Neutrophil (primary cell): ENCODE data around the gene CDCA4.

Source experiments
- H3K27ac ChIP-seq: fragments of 200-600 bp; sonication (generic); 2 replicates; pipeline ENCODE4 v1.5.1; 2016; ENCODE audit warnings: mild to moderate bottlenecking, moderate library complexity
- H3K27me3 ChIP-seq: fragments of 200-600 bp; sonication (generic); 2 replicates; pipeline ENCODE4 v1.6.0; 2016; ENCODE audit warnings: mild to moderate bottlenecking
- H3K36me3 ChIP-seq: fragments of 200-600 bp; sonication (generic); 2 replicates; pipeline ENCODE4 v1.5.1; 2017
- H3K4me1 ChIP-seq, 2 experiments: fragments of 200-600 bp in 1 of 2; sonication (generic) in 1 of 2; 1 replicate in 1 of 2; 2 replicates in 1 of 2; pipeline versions ENCODE4 v1.5.1 to v1.6.1; 2013 to 2016; ENCODE audit warnings: low read depth in 1 of 2, low read length in 1 of 2, mild to moderate bottlenecking in 1 of 2, moderate library complexity in 1 of 2; ENCODE audit not compliant: control insufficient read depth in 1 of 2, insufficient read depth in 1 of 2
- H3K4me3 ChIP-seq, 2 experiments: fragments of 200-600 bp in 1 of 2; sonication (generic) in 1 of 2; 1 replicate in 1 of 2; 2 replicates in 1 of 2; pipeline ENCODE4 v1.5.1; 2013 to 2016; ENCODE audit warnings: low read depth in 1 of 2, low read length in 1 of 2, mild to moderate bottlenecking in 1 of 2, moderate library complexity in 1 of 2
- H3K9me3 ChIP-seq: fragments of 200-600 bp; sonication (generic); 2 replicates; pipeline ENCODE4 v1.5.1; 2016
- TF ChIP-seq, protein P1 (sequence below): fragments of 200-600 bp; sonication (generic); IDR thresholded peaks from 2 replicates; pipeline ENCODE4 v1.5.1; 2016; ENCODE audit warnings: antibody characterized with exemption

The CDCA4 gene

DNA sequence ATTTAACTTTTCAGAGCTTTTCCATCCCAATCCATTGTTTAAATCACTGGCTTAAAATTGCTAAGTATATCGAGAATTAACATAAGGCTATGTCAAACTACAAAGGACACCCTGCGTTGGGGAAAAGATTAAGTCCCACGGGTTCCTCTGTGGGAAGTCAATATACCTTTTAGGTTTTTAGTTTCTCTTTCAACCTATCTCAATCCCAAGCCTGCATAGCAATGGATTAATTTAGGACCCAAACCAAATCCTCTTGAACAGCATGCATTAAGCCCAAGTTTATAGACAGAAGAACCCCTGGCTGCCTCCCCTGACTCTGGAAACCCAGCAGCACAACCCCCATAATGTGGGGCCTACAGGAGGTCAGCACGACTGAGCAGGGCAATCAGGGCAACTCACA, 6.3 kb downstream of the CDCA4 start:
- Histone ChIP-seq H3K4me1 (peaks cover 6 to 12% of the 10 kb centered on the region in 2 experiments), H3K27me3 (no peaks in the 10 kb centered on the region), H3K9me3 (no peaks in the 10 kb centered on the region), H3K27ac (no peak overlapping the region), H3K36me3 (peaks cover 21% of the 10 kb centered on the region), H3K4me3 (no peak overlapping the region)
- TF ChIP-seq, protein P1, sequence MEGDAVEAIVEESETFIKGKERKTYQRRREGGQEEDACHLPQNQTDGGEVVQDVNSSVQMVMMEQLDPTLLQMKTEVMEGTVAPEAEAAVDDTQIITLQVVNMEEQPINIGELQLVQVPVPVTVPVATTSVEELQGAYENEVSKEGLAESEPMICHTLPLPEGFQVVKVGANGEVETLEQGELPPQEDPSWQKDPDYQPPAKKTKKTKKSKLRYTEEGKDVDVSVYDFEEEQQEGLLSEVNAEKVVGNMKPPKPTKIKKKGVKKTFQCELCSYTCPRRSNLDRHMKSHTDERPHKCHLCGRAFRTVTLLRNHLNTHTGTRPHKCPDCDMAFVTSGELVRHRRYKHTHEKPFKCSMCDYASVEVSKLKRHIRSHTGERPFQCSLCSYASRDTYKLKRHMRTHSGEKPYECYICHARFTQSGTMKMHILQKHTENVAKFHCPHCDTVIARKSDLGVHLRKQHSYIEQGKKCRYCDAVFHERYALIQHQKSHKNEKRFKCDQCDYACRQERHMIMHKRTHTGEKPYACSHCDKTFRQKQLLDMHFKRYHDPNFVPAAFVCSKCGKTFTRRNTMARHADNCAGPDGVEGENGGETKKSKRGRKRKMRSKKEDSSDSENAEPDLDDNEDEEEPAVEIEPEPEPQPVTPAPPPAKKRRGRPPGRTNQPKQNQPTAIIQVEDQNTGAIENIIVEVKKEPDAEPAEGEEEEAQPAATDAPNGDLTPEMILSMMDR: no peak

DNA sequence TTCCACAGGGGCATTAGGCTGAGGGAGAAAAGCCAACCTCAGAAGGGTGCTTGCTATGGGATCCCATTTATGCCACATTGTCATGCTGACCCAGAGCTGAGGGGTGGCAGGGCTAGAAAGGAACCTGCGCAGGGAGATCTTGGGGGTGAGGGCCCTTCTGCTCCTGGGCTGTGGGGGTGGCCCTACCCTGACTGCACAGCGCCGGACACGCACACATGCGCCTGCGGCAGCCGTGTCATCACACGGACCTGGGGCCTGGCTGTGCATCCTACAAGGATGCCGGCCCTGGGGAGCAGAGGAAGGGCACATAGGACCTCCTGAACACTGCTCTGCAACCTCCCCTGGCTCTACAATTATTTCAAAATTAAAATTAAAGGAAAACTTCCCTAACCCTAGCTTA, 6.9 kb downstream of the CDCA4 start:
- Histone ChIP-seq H3K27me3 (no peaks in the 10 kb centered on the region), H3K27ac (no peak overlapping the region), H3K9me3 (no peaks in the 10 kb centered on the region), H3K4me1 (peaks cover under 1 to 7% of the 10 kb centered on the region in 2 experiments), H3K4me3 (no peak overlapping the region), H3K36me3 (peaks cover 27% of the 10 kb centered on the region)
- TF ChIP-seq, protein P1: no peak

DNA sequence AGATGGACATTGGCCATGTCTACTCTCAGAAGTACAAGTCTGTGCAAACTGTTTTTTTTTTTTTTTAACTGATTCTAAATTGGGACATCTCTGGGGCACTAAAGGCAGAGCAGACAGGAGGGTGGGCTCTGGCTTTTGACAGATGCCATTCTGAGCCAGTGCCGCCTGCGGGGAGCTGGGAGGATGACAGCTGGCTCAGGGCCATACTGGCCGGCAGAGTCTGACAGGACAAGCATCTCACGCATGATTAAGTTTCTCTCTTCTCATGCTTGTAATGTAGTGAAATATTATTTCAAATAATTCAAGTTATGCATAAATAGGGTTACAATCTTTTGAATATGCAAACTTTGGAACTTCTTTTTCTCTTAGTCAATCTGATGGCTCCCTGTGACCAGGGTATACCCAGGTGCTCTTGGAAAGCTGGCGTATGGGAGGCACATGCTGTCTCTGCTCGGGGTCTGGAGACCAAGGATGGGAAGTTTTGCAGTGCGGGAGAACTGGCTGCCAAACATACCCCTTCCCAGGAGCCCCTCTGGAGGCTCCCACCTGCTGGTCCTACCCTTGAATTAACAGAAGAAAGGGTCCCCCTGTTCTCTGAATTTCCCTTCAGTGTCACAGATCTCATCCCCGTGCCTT, 7.6 kb downstream of the CDCA4 start:
- H3K27me3 ChIP-seq: no peaks in the 10 kb centered on the region
- no peak overlapping the region for H3K27ac ChIP-seq
- no peaks in the 10 kb centered on the region for H3K9me3 ChIP-seq
- TF ChIP-seq, protein P1: no peak
- no peak overlapping the region for H3K4me3 ChIP-seq
- H3K4me1 ChIP-seq: peaks cover 0 to 4% of the 10 kb centered on the region in 2 experiments
- H3K36me3 ChIP-seq: peaks cover 33% of the 10 kb centered on the region

DNA sequence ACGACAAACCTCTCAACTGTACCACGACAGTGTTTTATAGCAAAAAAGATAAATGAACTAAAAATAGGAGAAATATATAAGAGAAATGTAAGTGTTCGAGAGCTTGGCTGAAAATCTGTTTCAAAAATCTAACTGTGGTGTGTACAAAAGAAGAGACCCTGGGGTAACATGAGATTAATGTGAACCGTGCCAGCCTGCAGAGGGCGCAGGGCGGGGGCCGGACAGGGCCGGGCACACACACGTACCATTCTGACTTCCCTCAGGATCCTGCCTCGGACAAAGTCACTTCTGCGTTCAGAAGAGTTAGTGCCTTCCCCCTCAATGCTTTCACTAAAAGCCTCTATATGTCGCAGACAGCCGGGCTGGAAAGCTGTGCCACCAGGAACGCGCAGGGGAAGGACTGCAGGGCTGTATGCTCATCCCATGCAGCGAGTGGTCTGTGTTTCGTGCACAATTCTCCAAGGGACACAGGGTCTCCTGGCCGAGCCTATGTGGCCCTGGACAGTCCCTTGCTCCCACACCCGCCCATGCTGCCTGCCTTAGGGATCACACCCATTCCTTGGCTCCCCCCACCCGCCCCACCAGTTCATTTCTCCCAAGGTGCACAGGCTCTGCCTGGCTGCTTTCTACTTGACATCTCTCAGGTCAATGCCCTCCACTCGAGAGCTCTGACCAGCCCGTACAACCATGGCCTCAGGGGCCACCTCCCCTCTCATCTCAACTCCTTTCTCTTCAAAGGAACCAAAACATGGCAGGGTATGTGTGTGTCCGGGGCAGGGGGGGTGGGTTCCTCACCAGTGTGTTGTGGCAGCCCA, 8.5 kb downstream of the CDCA4 start:
- Histone ChIP-seq H3K36me3 (peaks cover 42% of the 10 kb centered on the region), H3K4me1 (peaks cover 0 to 4% of the 10 kb centered on the region in 2 experiments), H3K27me3 (no peaks in the 10 kb centered on the region), H3K4me3 (no peak overlapping the region), H3K9me3 (no peaks in the 10 kb centered on the region), H3K27ac (no peak overlapping the region)
- TF ChIP-seq, protein P1: no peak

DNA sequence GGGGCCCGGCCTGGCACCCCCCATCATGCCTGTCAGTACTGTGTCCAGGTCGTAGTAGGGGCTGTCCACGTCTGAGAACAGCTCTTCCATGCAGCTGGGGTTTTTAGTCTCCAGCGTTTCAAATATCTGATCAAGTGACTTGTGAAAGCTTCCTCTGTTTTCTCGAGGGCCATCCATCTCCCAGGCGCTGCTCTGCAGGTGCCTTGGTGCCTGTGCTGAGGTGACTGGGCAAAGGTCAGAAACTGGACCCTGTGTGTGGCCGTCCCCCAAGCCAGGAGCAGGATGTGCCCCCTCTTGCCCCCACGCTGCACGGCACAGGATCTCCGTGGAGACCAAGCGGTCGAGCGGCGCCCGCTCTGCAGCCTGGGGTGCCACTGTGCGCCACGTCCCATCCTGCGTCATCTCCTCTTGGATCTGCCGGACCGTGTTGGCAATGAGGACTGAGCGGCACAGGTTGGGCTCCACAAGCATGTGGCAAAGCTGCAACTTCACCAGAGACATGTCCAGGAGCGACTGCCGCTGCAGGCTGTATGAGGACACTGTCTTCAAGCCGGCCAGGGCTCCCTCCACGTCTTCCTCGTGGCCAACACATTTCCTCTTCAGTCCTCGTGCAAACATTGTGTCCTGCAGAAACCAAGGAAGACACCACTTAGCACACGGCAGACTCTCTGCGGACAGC, 9.4 kb downstream of the CDCA4 start:
- Histone ChIP-seq H3K27me3 (no peaks in the 10 kb centered on the region), H3K36me3 (peaks cover 51% of the 10 kb centered on the region), H3K4me1 (peaks cover 0 to 4% of the 10 kb centered on the region in 2 experiments), H3K4me3 (no peak overlapping the region), H3K27ac (no peak overlapping the region), H3K9me3 (no peaks in the 10 kb centered on the region)
- TF ChIP-seq, protein P1: no peak
